ENCODE measurements around the gene INPP4B. TPM values are rescaled to one million over a fixed set of nuclear protein-coding genes. Genes with fewer than 3 reads are reported as not detected.

The INPP4B gene
- total and polyA plus RNA-seq, 2 of the 4 experiments (the other 2 are of a cell fraction) = 1.8 to 14.0 TPM

DNA sequence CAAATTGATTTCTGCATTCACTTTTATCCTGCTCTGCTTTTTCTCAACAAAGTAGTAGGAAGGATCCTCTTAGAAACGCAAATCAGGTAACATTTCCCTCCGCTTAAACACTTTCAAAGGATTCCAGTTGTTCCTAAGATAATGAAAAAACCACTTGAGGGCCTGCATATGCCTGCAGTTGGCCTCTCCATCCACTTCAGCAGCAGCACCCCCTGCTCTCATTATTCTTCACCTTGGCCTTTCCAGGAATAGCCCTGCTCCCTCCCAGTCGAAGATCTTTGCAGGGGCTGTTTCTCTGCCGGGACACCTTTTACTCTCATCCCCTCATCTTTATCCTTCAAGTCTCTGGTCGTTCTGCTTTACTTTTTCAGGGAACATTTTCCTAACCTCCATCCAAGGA lies 314.0 kb downstream of the INPP4B start:
- Histone ChIP-seq H2BK120ac (ENCODE audit: low read depth, low read length) (no peak overlapping the region), H3K23ac (ENCODE audit: low read depth, low read length) (no peak overlapping the region), H3K18ac (ENCODE audit: low read depth, low read length) (no peak overlapping the region), H3K36me3 (ENCODE audit: control insufficient read depth, insufficient read depth, low read length) (no peaks in the 10 kb centered on the region), H2AK5ac (ENCODE audit: low read depth, low read length) (no peak overlapping the region), H3K27me3 (ENCODE audit: control insufficient read depth, insufficient read depth, low read length) (no peaks in the 10 kb centered on the region), H3K9me3 (ENCODE audit: control insufficient read depth, insufficient read depth, low read length) (no peaks in the 10 kb centered on the region), H2BK5ac (ENCODE audit: low read depth, low read length, poor library complexity, severe bottlenecking) (no peak overlapping the region), H3K56ac (ENCODE audit: extremely low read depth, insufficient read depth, low read length) (no peak overlapping the region), H3K4me3 (ENCODE audit: insufficient read depth, low read depth, low read length) (no peak overlapping the region), H4K91ac (ENCODE audit: insufficient read depth, low read depth, low read length) (no peak overlapping the region), H2BK15ac (ENCODE audit: low read depth, low read length) (no peak overlapping the region), H3K4ac (ENCODE audit: low read depth, low read length) (no peak overlapping the region), H4K5ac (ENCODE audit: low read depth, low read length) (no peak overlapping the region), H3K14ac (replicated peaks; ENCODE audit: low read depth, low read length) (no peak overlapping the region; the same call in 1 of the 2 replicates), H3K27ac (ENCODE audit: insufficient read depth, low read length) (no peak overlapping the region), H3K4me1 (ENCODE audit: control insufficient read depth, insufficient read depth, low read length) (no peaks in the 10 kb centered on the region), H2AFZ (replicated peaks; ENCODE audit: low read length, poor library complexity) (no peak overlapping the region), H3K79me1 (ENCODE audit: low read depth in 1 of 2, low read length in 2 of 2) (no peaks in the 10 kb centered on the region), H2AK9ac (replicated peaks; ENCODE audit: low read depth, low read length, poor library complexity) (no peak overlapping the region), H4K8ac (ENCODE audit: low read depth in 2 of 2, low read length in 2 of 2) (no peak overlapping the region), H3K9me1 (ENCODE audit: insufficient read depth, low read length) (no peaks in the 10 kb centered on the region), H3K4me2 (ENCODE audit: low read depth, low read length) (no peak overlapping the region), H2BK20ac (ENCODE audit: low read depth, low read length) (no peak overlapping the region), H3K9ac (ENCODE audit: low read depth, low read length) (no peak overlapping the region), H4K20me1 (ENCODE audit: insufficient read depth, low read length) (no peaks in the 10 kb centered on the region)
- WGBS, 2 experiments (ENCODE audit: extremely low coverage in 2 of 2, insufficient read length in 1 of 2) = 83% methylated on average over 3 of the region's 5 CpGs; no CpG with 5 or more reads in 1 of the 2 experiments
- TF ChIP-seq, protein P1, sequence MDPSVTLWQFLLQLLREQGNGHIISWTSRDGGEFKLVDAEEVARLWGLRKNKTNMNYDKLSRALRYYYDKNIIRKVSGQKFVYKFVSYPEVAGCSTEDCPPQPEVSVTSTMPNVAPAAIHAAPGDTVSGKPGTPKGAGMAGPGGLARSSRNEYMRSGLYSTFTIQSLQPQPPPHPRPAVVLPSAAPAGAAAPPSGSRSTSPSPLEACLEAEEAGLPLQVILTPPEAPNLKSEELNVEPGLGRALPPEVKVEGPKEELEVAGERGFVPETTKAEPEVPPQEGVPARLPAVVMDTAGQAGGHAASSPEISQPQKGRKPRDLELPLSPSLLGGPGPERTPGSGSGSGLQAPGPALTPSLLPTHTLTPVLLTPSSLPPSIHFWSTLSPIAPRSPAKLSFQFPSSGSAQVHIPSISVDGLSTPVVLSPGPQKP (IDR thresholded peaks at IDR 0.05; ENCODE audit: borderline replicate concordance, low read depth, low read length) = no peak
- TF ChIP-seq, protein P2, sequence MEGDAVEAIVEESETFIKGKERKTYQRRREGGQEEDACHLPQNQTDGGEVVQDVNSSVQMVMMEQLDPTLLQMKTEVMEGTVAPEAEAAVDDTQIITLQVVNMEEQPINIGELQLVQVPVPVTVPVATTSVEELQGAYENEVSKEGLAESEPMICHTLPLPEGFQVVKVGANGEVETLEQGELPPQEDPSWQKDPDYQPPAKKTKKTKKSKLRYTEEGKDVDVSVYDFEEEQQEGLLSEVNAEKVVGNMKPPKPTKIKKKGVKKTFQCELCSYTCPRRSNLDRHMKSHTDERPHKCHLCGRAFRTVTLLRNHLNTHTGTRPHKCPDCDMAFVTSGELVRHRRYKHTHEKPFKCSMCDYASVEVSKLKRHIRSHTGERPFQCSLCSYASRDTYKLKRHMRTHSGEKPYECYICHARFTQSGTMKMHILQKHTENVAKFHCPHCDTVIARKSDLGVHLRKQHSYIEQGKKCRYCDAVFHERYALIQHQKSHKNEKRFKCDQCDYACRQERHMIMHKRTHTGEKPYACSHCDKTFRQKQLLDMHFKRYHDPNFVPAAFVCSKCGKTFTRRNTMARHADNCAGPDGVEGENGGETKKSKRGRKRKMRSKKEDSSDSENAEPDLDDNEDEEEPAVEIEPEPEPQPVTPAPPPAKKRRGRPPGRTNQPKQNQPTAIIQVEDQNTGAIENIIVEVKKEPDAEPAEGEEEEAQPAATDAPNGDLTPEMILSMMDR (conservative IDR thresholded peaks at IDR 0.05; ENCODE audit: low read depth, low read length) = no peak
- TF ChIP-seq POLR2A (IDR thresholded peaks at IDR 0.05; ENCODE audit: low read depth, low read length) = no peak
- TF ChIP-seq RAD21 (IDR thresholded peaks at IDR 0.05; ENCODE audit: low read length) = no peak
- TF ChIP-seq MAFK (IDR thresholded peaks at IDR 0.05; ENCODE audit: low read depth, low read length) = no peak
- TF ChIP-seq, protein P3, sequence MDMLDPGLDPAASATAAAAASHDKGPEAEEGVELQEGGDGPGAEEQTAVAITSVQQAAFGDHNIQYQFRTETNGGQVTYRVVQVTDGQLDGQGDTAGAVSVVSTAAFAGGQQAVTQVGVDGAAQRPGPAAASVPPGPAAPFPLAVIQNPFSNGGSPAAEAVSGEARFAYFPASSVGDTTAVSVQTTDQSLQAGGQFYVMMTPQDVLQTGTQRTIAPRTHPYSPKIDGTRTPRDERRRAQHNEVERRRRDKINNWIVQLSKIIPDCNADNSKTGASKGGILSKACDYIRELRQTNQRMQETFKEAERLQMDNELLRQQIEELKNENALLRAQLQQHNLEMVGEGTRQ (IDR thresholded peaks at IDR 0.05; ENCODE audit: low read depth, low read length) = no peak
- no peak for TF ChIP-seq RCOR1 (IDR thresholded peaks at IDR 0.05; ENCODE audit: insufficient replicate concordance, low read length)
- TF ChIP-seq MAZ (IDR thresholded peaks at IDR 0.05; ENCODE audit: borderline replicate concordance, low read depth, low read length) = no peak
- no peak for TF ChIP-seq BHLHE40 (IDR thresholded peaks at IDR 0.05; ENCODE audit: low read depth, low read length)
- no peak for TF ChIP-seq CEBPB (IDR thresholded peaks at IDR 0.05; ENCODE audit: low read depth, low read length)
- no peak for TF ChIP-seq MXI1 (IDR thresholded peaks at IDR 0.05; ENCODE audit: borderline replicate concordance, low read depth, low read length)
- no peak for TF ChIP-seq FOS (IDR thresholded peaks at IDR 0.05; ENCODE audit: low read depth, low read length)
- BruUV-seq (replicated peaks) = no TSS peak
- intact Hi-C loops (cut with micrococcal nuclease) (no loop called here), dilution Hi-C loops (cut with HindIII; ENCODE audit: low sequenced_read_pairs, unreplicated experiment) (no loop called here), in situ Hi-C loops (cut with MboI; ENCODE audit: low sequenced_read_pairs) (no loop called here)
- ATAC-seq (ENCODE audit: low read depth) (no peak), DNase-seq (no peak)
- POLR2A ChIA-PET (ENCODE audit: unreplicated experiment) = no interaction called here
- CTCF ChIA-PET = no interaction called here
